ENCODE results near the gene MCM5.

Gene MCM5

GRCh38 chr22:35375526-35375925, 24.4 kb upstream of the MCM5 start:
- TF ChIP-seq REST (IDR thresholded peaks at IDR 0.05; ENCODE audit: low read depth), result no peak
- TF ChIP-seq ZBTB7A (IDR thresholded peaks at IDR 0.05; ENCODE audit: low read depth), result no peak
- no peak for TF ChIP-seq CREB1 (IDR thresholded peaks at IDR 0.05; ENCODE audit: low read depth)
- TF ChIP-seq EP300 (IDR thresholded peaks at IDR 0.05; ENCODE audit: borderline replicate concordance), result no peak
- no peak for TF ChIP-seq FOXM1 (IDR thresholded peaks at IDR 0.05; ENCODE audit: borderline replicate concordance, low read depth)
- no peak for TF ChIP-seq TCF12 (IDR thresholded peaks at IDR 0.05; ENCODE audit: low read depth)
- TF ChIP-seq TAF1 (IDR thresholded peaks at IDR 0.05; ENCODE audit: low read depth), result no peak
- no peak for TF ChIP-seq NFIC (IDR thresholded peaks at IDR 0.05)
- TF ChIP-seq YY1 (IDR thresholded peaks at IDR 0.05; ENCODE audit: low read depth), result no peak
- no peak for TF ChIP-seq USF1 (IDR thresholded peaks at IDR 0.05)
- no peak for TF ChIP-seq MAX (IDR thresholded peaks at IDR 0.05)
- TF ChIP-seq CEBPB (IDR thresholded peaks at IDR 0.05), result no peak
- no peak for TF ChIP-seq RAD21 (IDR thresholded peaks at IDR 0.05; ENCODE audit: low read depth)
- TF ChIP-seq TEAD4 (IDR thresholded peaks at IDR 0.05), result no peak

- TF ChIP-seq CEBPB (IDR thresholded peaks at IDR 0.05) (peak; percentile 98), TEAD4 (IDR thresholded peaks at IDR 0.05) (peak; percentile 88), CREB1 (IDR thresholded peaks at IDR 0.05; ENCODE audit: low read depth) (no peak), TAF1 (IDR thresholded peaks at IDR 0.05; ENCODE audit: low read depth) (no peak), MAX (IDR thresholded peaks at IDR 0.05) (peak; percentile 98), FOXM1 (IDR thresholded peaks at IDR 0.05; ENCODE audit: borderline replicate concordance, low read depth) (peak; percentile 42; the same call in 1 of the 2 replicates), USF1 (IDR thresholded peaks at IDR 0.05) (peak; percentile 55; the same call in 1 of the 2 replicates), NFIC (IDR thresholded peaks at IDR 0.05) (no peak), EGR1 (IDR thresholded peaks at IDR 0.05) (peak; percentile 97), ZBTB7A (IDR thresholded peaks at IDR 0.05; ENCODE audit: low read depth) (no peak; the same call in 1 of the 2 replicates), EP300 (IDR thresholded peaks at IDR 0.05; ENCODE audit: borderline replicate concordance) (no peak; the same call in 1 of the 2 replicates), REST (IDR thresholded peaks at IDR 0.05; ENCODE audit: low read depth) (no peak), RAD21 (IDR thresholded peaks at IDR 0.05; ENCODE audit: low read depth) (no peak; the same call in 1 of the 2 replicates), YY1 (IDR thresholded peaks at IDR 0.05; ENCODE audit: low read depth) (0 out of 2 replicates have a peak, but pooled peaks have one; percentile 29), TCF12 (IDR thresholded peaks at IDR 0.05; ENCODE audit: low read depth) (peak; percentile 95)
Measured at GRCh38 chr22:35376728-35377472, 23.0 kb upstream of the MCM5 start.

GRCh38 chr22:35377735-35378134, 22.2 kb upstream of the MCM5 start:
- TF ChIP-seq MAX (IDR thresholded peaks at IDR 0.05) (no peak), CEBPB (IDR thresholded peaks at IDR 0.05) (no peak), EP300 (IDR thresholded peaks at IDR 0.05; ENCODE audit: borderline replicate concordance) (no peak), RAD21 (IDR thresholded peaks at IDR 0.05; ENCODE audit: low read depth) (no peak), YY1 (IDR thresholded peaks at IDR 0.05; ENCODE audit: low read depth) (no peak), FOXM1 (IDR thresholded peaks at IDR 0.05; ENCODE audit: borderline replicate concordance, low read depth) (no peak), NFIC (IDR thresholded peaks at IDR 0.05) (no peak), REST (IDR thresholded peaks at IDR 0.05; ENCODE audit: low read depth) (no peak), CREB1 (IDR thresholded peaks at IDR 0.05; ENCODE audit: low read depth) (no peak), ZBTB7A (IDR thresholded peaks at IDR 0.05; ENCODE audit: low read depth) (no peak), TAF1 (IDR thresholded peaks at IDR 0.05; ENCODE audit: low read depth) (no peak), TEAD4 (IDR thresholded peaks at IDR 0.05) (no peak), USF1 (IDR thresholded peaks at IDR 0.05) (no peak), EGR1 (IDR thresholded peaks at IDR 0.05) (no peak), TCF12 (IDR thresholded peaks at IDR 0.05; ENCODE audit: low read depth) (no peak)

All from Ishikawa (cell line).